Measurements from ENCODE around the gene GSTO1. TPM values are rescaled to one million over a fixed set of nuclear protein-coding genes. Genes with fewer than 3 reads are reported as not detected.

The GSTO1 gene
- total and polyA plus RNA-seq, 11 donors: 194 to 699 (median 224) TPM

- 57 to 71% (median 64%) methylated on average over 1 of the region's 1 CpG for WGBS, 4 donors
- intact Hi-C loops (cut with DNase I): loop anchor here in 2 of 10 donors (5.0 to 10.0 kb wide), 2 partner anchors 126 to 128 kb away; partner anchors contain the start of gene SFR1 (in 2 of the 2)
Observed at GRCh38 chr10:104250371-104250770, 4.3 kb upstream of the GSTO1 start.

GRCh38 chr10:104251443-104251842 lies 3.2 kb upstream of the GSTO1 start:
- WGBS, 4 donors: 93 to 98% (median 94%) methylated on average over 6 of the region's 6 CpGs
- Histone ChIP-seq H3K9me3 (peaks cover 0 to 7% (median 0%) of the 10 kb centered on the region in 12 donors), H3K27me3 (no peaks in the 10 kb centered on the region), H3K36me3 (peaks cover 0 to 3% (median 0%) of the 10 kb centered on the region in 9 donors), H3K4me1 (peaks cover 0 to 30% (median 9%) of the 10 kb centered on the region in 12 donors), H3K4me3 (no peak overlapping the region), H3K27ac (no peak overlapping the region)
- no peak for ATAC-seq
- intact Hi-C loops (cut with DNase I): loop anchor here in 2 of 10 donors (5.0 to 10.0 kb wide), 2 partner anchors 127 to 129 kb away; partner anchors contain the start of gene SFR1 (in 2 of the 2)
- TF ChIP-seq POLR2A (IDR thresholded peaks at IDR 0.05): no peak
- no peak for TF ChIP-seq CTCF (IDR thresholded peaks at IDR 0.05)
- DNase-seq: no peak

More at GRCh38 chr10:104250371-104250770, 4.3 kb upstream of the GSTO1 start:
- TF ChIP-seq POLR2A (IDR thresholded peaks at IDR 0.05): no peak
- TF ChIP-seq CTCF (IDR thresholded peaks at IDR 0.05): no peak
- no peak overlapping the region for H3K4me3 ChIP-seq
- H3K27ac ChIP-seq: no peak overlapping the region
- H3K4me1 ChIP-seq: peaks cover 0 to 27% (median 4%) of the 10 kb centered on the region in 12 donors
- no peak for ATAC-seq
- no peaks in the 10 kb centered on the region for H3K36me3 ChIP-seq
- no peak for DNase-seq
- peaks cover 0 to 7% (median 0%) of the 10 kb centered on the region in 12 donors for H3K9me3 ChIP-seq
- H3K27me3 ChIP-seq: no peaks in the 10 kb centered on the region

GRCh38 chr10:104252368-104252767 lies 2.3 kb upstream of the GSTO1 start:
- intact Hi-C loops (cut with DNase I): loop anchor here in 2 of 10 donors (5.0 to 10.0 kb wide), 2 partner anchors 128 to 130 kb away; partner anchors contain the start of gene SFR1 (in 2 of the 2)
- no peak for ATAC-seq
- H3K4me1 ChIP-seq: peaks cover 3 to 31% (median 17%) of the 10 kb centered on the region in 12 donors
- peaks cover 0 to 2% (median 0%) of the 10 kb centered on the region in 12 donors for H3K9me3 ChIP-seq
- peaks cover 0 to 12% (median 3%) of the 10 kb centered on the region in 9 donors for H3K36me3 ChIP-seq
- no peak overlapping the region for H3K27ac ChIP-seq
- no peaks in the 10 kb centered on the region for H3K27me3 ChIP-seq
- no peak for DNase-seq
- no peak for TF ChIP-seq CTCF (IDR thresholded peaks at IDR 0.05)
- no peak for TF ChIP-seq POLR2A (IDR thresholded peaks at IDR 0.05)
- no peak overlapping the region for H3K4me3 ChIP-seq

GRCh38 chr10:104253106-104253505 lies 1.6 kb upstream of the GSTO1 start:
- no peaks in the 10 kb centered on the region for H3K27me3 ChIP-seq
- intact Hi-C loops (cut with DNase I): loop anchor here in 2 of 10 donors (1.0 to 10.0 kb wide), 3 partner anchors 20 to 131 kb away; partner anchors contain the start of gene SFR1 (in 2 of the 2)

More at GRCh38 chr10:104253106-104253505, 1.6 kb upstream of the GSTO1 start:
- DNase-seq (no peak), ATAC-seq (no peak)
- no peak for TF ChIP-seq CTCF (IDR thresholded peaks at IDR 0.05)
- no peak for TF ChIP-seq POLR2A (IDR thresholded peaks at IDR 0.05)
- peaks cover 0 to 20% (median 10%) of the 10 kb centered on the region in 9 donors for H3K36me3 ChIP-seq
- WGBS, 4 donors: 87 to 93% (median 92%) methylated on average over 2 of the region's 2 CpGs
- no peak overlapping the region for H3K4me3 ChIP-seq
- peaks cover 3 to 34% (median 22%) of the 10 kb centered on the region in 12 donors for H3K4me1 ChIP-seq
- H3K27ac ChIP-seq: no peak overlapping the region
- H3K9me3 ChIP-seq: no peaks in the 10 kb centered on the region

Data from heart left ventricle (tissue), 16 donors.